Measurements from ENCODE around the gene MITF.

DNA sequence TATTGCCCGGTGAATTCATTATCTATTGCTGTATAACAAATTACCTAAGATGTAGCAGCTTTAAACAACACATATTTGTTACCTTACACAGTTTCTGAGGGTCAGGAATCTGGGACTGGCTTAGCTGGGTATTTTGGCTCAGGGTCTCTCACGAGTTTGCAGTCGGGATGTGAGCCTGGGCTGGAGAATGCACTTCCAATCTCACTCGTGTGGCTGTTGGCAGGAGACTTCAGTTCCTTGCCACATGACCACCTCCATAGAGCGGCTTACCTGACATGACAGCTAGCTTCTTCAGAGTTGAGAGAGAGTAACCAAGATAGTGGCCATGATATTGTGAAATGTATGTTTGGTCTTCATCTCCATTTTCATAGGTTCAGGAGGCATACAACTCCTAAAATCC is 18.4 kb upstream of the MITF start:
- no peak for TF ChIP-seq CTCF (IDR thresholded peaks at IDR 0.05; ENCODE audit: poor library complexity, severe bottlenecking)
- no peak for TF ChIP-seq EZH2 (IDR thresholded peaks at IDR 0.05; ENCODE audit: borderline replicate concordance, insufficient read depth, low read length, poor library complexity, severe bottlenecking)
- TF ChIP-seq, protein P1, sequence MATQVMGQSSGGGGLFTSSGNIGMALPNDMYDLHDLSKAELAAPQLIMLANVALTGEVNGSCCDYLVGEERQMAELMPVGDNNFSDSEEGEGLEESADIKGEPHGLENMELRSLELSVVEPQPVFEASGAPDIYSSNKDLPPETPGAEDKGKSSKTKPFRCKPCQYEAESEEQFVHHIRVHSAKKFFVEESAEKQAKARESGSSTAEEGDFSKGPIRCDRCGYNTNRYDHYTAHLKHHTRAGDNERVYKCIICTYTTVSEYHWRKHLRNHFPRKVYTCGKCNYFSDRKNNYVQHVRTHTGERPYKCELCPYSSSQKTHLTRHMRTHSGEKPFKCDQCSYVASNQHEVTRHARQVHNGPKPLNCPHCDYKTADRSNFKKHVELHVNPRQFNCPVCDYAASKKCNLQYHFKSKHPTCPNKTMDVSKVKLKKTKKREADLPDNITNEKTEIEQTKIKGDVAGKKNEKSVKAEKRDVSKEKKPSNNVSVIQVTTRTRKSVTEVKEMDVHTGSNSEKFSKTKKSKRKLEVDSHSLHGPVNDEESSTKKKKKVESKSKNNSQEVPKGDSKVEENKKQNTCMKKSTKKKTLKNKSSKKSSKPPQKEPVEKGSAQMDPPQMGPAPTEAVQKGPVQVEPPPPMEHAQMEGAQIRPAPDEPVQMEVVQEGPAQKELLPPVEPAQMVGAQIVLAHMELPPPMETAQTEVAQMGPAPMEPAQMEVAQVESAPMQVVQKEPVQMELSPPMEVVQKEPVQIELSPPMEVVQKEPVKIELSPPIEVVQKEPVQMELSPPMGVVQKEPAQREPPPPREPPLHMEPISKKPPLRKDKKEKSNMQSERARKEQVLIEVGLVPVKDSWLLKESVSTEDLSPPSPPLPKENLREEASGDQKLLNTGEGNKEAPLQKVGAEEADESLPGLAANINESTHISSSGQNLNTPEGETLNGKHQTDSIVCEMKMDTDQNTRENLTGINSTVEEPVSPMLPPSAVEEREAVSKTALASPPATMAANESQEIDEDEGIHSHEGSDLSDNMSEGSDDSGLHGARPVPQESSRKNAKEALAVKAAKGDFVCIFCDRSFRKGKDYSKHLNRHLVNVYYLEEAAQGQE (IDR thresholded peaks at IDR 0.05; ENCODE audit: borderline replicate concordance): no peak
- TF ChIP-seq SMC3 (conservative IDR thresholded peaks at IDR 0.05; ENCODE audit: poor library complexity): no peak
- no peak for TF ChIP-seq EP300 (conservative IDR thresholded peaks at IDR 0.05; ENCODE audit: poor library complexity, severe bottlenecking)
- no peak for TF ChIP-seq MXI1 (conservative IDR thresholded peaks at IDR 0.05; ENCODE audit: poor library complexity, severe bottlenecking)
- TF ChIP-seq RAD21 (conservative IDR thresholded peaks at IDR 0.05): no peak
